Measurements from ENCODE around the gene NMNAT2. TPM values are rescaled to one million over a fixed set of nuclear protein-coding genes. Genes with fewer than 3 reads are reported as not detected.
A peak's percentile ranks its signal among the peaks of the same experiment; 100 is the strongest.

The NMNAT2 gene
- total and polyA plus RNA-seq, 4 donors: 0.10 to 1.1 (median 0.94) TPM

GRCh38 chr1:183248989-183249691, 169.0 kb downstream of the NMNAT2 start:
- Histone ChIP-seq H3K9ac (ENCODE audit: insufficient read depth in 1 of 2, low read length in 2 of 2) (no peak overlapping the region), H3K4me3 (no peak overlapping the region), H3K27me3 (ENCODE audit: control insufficient read depth in 3 of 3, insufficient read depth in 3 of 3, low read length in 2 of 3) (no peaks in the 10 kb centered on the region), H3K9me3 (ENCODE audit: control insufficient read depth in 4 of 4, insufficient read depth in 3 of 4, low read length in 3 of 4) (no peaks in the 10 kb centered on the region), H3K27ac (ENCODE audit: low read depth in 1 of 2, low read length in 1 of 2) (no peak overlapping the region), H3K4me1 (ENCODE audit: control insufficient read depth in 5 of 5, insufficient read depth in 5 of 5, low read length in 5 of 5) (peaks cover 0 to 4% (median 2%) of the 10 kb centered on the region in 5 donors), H3K36me3 (ENCODE audit: control insufficient read depth in 4 of 4, insufficient read depth in 4 of 4, low read length in 4 of 4) (no peaks in the 10 kb centered on the region)
- DNase-seq: peak in 1 of 3 donors; percentile 42
- ATAC-seq (ENCODE audit: insufficient read depth, low FRiP score): no peak
- 66 to 83% methylated on average over 4 of the region's 4 CpGs for WGBS, 2 donors
- TF ChIP-seq, protein P1, sequence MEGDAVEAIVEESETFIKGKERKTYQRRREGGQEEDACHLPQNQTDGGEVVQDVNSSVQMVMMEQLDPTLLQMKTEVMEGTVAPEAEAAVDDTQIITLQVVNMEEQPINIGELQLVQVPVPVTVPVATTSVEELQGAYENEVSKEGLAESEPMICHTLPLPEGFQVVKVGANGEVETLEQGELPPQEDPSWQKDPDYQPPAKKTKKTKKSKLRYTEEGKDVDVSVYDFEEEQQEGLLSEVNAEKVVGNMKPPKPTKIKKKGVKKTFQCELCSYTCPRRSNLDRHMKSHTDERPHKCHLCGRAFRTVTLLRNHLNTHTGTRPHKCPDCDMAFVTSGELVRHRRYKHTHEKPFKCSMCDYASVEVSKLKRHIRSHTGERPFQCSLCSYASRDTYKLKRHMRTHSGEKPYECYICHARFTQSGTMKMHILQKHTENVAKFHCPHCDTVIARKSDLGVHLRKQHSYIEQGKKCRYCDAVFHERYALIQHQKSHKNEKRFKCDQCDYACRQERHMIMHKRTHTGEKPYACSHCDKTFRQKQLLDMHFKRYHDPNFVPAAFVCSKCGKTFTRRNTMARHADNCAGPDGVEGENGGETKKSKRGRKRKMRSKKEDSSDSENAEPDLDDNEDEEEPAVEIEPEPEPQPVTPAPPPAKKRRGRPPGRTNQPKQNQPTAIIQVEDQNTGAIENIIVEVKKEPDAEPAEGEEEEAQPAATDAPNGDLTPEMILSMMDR (IDR thresholded peaks at IDR 0.05; ENCODE audit: control extremely low read depth, extremely low read depth): no peak

GRCh38 chr1:183247931-183248330, 170.2 kb downstream of the NMNAT2 start:
- Histone ChIP-seq H3K27me3 (ENCODE audit: control insufficient read depth in 3 of 3, insufficient read depth in 3 of 3, low read length in 2 of 3) (no peaks in the 10 kb centered on the region), H3K27ac (ENCODE audit: low read depth in 1 of 2, low read length in 1 of 2) (no peak overlapping the region), H3K9me3 (ENCODE audit: control insufficient read depth in 4 of 4, insufficient read depth in 3 of 4, low read length in 3 of 4) (no peaks in the 10 kb centered on the region), H3K4me1 (ENCODE audit: control insufficient read depth in 5 of 5, insufficient read depth in 5 of 5, low read length in 5 of 5) (peaks cover 0 to 5% (median 2%) of the 10 kb centered on the region in 5 donors), H3K9ac (ENCODE audit: insufficient read depth in 1 of 2, low read length in 2 of 2) (no peak overlapping the region), H3K36me3 (ENCODE audit: control insufficient read depth in 4 of 4, insufficient read depth in 4 of 4, low read length in 4 of 4) (no peaks in the 10 kb centered on the region), H3K4me3 (no peak overlapping the region)
- DNase-seq (no peak), ATAC-seq (ENCODE audit: insufficient read depth, low FRiP score) (no peak)
- WGBS, 2 donors: 78 to 88% methylated on average over 1 of the region's 1 CpG
- TF ChIP-seq, protein P1 (IDR thresholded peaks at IDR 0.05; ENCODE audit: control extremely low read depth, extremely low read depth): no peak

DNA sequence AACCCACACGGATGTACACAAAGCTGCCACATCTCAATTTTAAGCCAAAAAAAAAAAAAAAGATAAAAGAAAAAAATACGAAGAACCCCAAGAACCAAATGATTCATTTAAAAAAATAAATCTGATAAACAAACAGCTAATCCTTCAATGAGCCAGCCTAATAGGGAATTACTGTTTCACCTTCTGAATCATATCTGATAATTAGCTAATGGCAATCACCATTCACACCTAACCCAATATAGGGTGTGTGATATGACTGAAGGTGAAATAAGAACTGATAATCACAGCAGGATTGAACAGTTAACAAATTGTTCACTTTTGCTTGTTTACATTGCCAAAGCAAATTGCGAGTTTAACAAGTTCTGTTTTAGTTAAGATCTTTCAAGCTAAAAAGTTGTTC, 170.7 kb downstream of the NMNAT2 start:
- no peak for ATAC-seq (ENCODE audit: insufficient read depth, low FRiP score)
- DNase-seq: no peak
- 86 to 88% methylated on average over 3 of the region's 3 CpGs for WGBS, 2 donors
- H3K4me3 ChIP-seq: no peak overlapping the region
- H3K9ac ChIP-seq (ENCODE audit: insufficient read depth in 1 of 2, low read length in 2 of 2): no peak overlapping the region
- peaks cover 0 to 5% (median 2%) of the 10 kb centered on the region in 5 donors for H3K4me1 ChIP-seq (ENCODE audit: control insufficient read depth in 5 of 5, insufficient read depth in 5 of 5, low read length in 5 of 5)
- H3K27ac ChIP-seq (ENCODE audit: low read depth in 1 of 2, low read length in 1 of 2): no peak overlapping the region
- TF ChIP-seq, protein P1 (IDR thresholded peaks at IDR 0.05; ENCODE audit: control extremely low read depth, extremely low read depth): no peak
- no peaks in the 10 kb centered on the region for H3K9me3 ChIP-seq (ENCODE audit: control insufficient read depth in 4 of 4, insufficient read depth in 3 of 4, low read length in 3 of 4)
- H3K27me3 ChIP-seq (ENCODE audit: control insufficient read depth in 3 of 3, insufficient read depth in 3 of 3, low read length in 2 of 3): no peaks in the 10 kb centered on the region
- no peaks in the 10 kb centered on the region for H3K36me3 ChIP-seq (ENCODE audit: control insufficient read depth in 4 of 4, insufficient read depth in 4 of 4, low read length in 4 of 4)

Measured in lung (tissue), 12 donors.